Measurements from ENCODE around the gene DNAH11.

DNA sequence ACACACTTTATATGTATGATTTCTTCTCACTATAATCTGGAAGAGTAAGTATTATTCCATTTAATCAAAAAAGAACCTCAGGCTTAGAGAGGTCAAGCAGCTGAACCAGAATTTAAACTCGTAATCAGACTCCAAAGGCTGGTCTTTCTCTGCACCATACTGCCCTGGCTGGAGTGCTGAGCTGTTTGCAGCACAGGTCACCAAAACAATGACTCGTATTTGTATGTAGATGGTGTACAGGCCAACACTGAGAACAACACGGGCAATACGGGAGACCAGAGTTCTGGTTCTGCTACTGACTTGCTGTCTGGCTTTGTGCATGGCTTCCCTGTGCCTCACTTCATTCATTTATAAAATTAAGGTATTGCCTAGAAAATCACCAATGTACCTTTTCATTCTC is 344.9 kb downstream of the DNAH11 start:
- TF ChIP-seq, protein P1, sequence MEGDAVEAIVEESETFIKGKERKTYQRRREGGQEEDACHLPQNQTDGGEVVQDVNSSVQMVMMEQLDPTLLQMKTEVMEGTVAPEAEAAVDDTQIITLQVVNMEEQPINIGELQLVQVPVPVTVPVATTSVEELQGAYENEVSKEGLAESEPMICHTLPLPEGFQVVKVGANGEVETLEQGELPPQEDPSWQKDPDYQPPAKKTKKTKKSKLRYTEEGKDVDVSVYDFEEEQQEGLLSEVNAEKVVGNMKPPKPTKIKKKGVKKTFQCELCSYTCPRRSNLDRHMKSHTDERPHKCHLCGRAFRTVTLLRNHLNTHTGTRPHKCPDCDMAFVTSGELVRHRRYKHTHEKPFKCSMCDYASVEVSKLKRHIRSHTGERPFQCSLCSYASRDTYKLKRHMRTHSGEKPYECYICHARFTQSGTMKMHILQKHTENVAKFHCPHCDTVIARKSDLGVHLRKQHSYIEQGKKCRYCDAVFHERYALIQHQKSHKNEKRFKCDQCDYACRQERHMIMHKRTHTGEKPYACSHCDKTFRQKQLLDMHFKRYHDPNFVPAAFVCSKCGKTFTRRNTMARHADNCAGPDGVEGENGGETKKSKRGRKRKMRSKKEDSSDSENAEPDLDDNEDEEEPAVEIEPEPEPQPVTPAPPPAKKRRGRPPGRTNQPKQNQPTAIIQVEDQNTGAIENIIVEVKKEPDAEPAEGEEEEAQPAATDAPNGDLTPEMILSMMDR (conservative IDR thresholded peaks at IDR 0.05): no peak
- no peak for TF ChIP-seq ZFX (IDR thresholded peaks at IDR 0.05)

Data from C4-2B (cell line).